T47D (cell line): ENCODE measurements around the gene NAIP.
"Not testable (repeated sequence)": the region's sequence is repeated elsewhere in the genome, so short reads cannot be mapped to it uniquely, and the experiment has no call there.

ENCODE experiments used
- DNase-seq, 2 experiments: peaks; one replicate each; pipeline versions ENCODE4 v3.0.0 to v3.0.0-alpha.2; 2011 to 2012; ENCODE audit warnings: low read depth in 1 of 2, low spot score in 1 of 2
- JUND ChIP-seq: IDR thresholded peaks from 2 replicates; pipeline ENCODE4 v1.6.1; 2012; ENCODE audit warnings: low read depth
- in situ Hi-C: cut with HindIII; loops from 2 replicates; pipeline ENCODE4 v1.10.0; 2016; ENCODE audit warnings: low sequenced_read_pairs, low pct_unique_long_range_greater_than_20kb

The NAIP gene, protein sequence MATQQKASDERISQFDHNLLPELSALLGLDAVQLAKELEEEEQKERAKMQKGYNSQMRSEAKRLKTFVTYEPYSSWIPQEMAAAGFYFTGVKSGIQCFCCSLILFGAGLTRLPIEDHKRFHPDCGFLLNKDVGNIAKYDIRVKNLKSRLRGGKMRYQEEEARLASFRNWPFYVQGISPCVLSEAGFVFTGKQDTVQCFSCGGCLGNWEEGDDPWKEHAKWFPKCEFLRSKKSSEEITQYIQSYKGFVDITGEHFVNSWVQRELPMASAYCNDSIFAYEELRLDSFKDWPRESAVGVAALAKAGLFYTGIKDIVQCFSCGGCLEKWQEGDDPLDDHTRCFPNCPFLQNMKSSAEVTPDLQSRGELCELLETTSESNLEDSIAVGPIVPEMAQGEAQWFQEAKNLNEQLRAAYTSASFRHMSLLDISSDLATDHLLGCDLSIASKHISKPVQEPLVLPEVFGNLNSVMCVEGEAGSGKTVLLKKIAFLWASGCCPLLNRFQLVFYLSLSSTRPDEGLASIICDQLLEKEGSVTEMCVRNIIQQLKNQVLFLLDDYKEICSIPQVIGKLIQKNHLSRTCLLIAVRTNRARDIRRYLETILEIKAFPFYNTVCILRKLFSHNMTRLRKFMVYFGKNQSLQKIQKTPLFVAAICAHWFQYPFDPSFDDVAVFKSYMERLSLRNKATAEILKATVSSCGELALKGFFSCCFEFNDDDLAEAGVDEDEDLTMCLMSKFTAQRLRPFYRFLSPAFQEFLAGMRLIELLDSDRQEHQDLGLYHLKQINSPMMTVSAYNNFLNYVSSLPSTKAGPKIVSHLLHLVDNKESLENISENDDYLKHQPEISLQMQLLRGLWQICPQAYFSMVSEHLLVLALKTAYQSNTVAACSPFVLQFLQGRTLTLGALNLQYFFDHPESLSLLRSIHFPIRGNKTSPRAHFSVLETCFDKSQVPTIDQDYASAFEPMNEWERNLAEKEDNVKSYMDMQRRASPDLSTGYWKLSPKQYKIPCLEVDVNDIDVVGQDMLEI (N-terminal part only)

GRCh38 chr5:71025289-71025953, at the start of gene NAIP:
Gene NAIP, minus strand, starts transcription at chr5:71025339. Its CDS starts 12,424 bp downstream, at chr5:71012915.
- in situ Hi-C loops, DNase-seq: not testable (repeated sequence)

GRCh38 chr5:71067262-71067928, 42.3 kb upstream of the NAIP start, which contains the start of gene GTF2H2:
Gene GTF2H2, minus strand, starts transcription at chr5:71067676. Its CDS starts 4,913 bp downstream, at chr5:71062763.
- DNase-seq, in situ Hi-C loops: not testable (repeated sequence)

GRCh38 chr5:71061322-71061721, 36.2 kb upstream of the NAIP start:
- DNase-seq, in situ Hi-C loops: not testable (repeated sequence)

GRCh38 chr5:71059426-71059825, 34.3 kb upstream of the NAIP start:
- in situ Hi-C loops: not testable (repeated sequence)

DNA sequence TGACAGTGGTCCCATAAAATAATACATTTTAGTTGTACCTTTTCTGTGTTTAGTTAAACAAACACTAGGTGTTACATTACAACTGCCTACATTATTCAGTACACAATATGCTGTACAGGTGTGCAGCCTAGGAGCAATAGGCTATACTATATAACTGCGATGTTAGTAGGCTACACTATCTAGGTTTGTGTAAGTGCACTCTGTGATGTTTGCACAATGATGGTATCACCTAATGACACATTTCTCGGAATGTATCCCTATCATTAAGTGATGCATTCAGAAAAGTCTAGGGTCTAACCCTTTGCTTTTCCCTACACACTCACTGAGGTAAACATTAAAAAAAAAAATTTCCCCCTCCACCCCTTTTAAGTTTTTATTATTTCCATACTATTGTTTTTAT, 19.7 kb upstream of the NAIP start:
- DNase-seq, in situ Hi-C loops: not testable (repeated sequence)

More at GRCh38 chr5:71059426-71059825, 34.3 kb upstream of the NAIP start:
- not testable (repeated sequence) for DNase-seq

- in situ Hi-C loops, DNase-seq: not testable (repeated sequence)
These were observed 19.0 kb upstream of the NAIP start for GRCh38 chr5:71044128-71044527.

DNA sequence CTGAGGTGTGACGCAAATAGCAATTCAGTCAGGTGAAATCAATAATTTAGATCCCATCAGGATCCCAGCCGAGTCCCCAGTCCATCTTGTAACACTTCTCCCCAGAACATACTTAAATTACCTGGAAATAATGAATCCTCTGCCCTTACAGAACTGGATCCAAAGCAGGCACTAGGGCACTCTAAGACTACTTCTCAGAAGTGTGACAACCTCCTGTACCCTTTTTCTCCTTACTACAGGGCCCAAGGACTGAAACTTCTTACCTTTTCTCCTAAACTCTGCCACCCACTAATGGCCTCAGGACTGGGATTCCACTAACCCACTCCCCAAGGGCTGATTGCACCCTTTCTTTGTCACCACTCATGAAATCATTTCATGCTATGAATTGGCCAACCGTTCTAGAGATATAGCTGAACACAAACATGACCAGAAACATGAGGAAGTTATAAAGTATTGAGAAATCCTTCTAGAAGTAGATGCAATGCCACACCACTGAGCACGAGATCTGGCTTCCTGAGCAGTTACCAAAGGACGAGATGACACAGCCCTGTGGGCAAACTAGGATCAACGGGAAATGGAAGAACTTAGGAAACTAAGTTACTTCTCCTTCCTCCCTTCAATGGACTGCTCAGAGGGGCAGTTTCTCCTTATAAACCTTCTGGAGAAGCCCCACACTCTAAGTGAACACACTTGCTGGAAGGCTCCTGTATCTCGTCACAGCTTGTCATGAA, 6.1 kb upstream of the NAIP start:
- DNase-seq, in situ Hi-C loops: not testable (repeated sequence)

- in situ Hi-C loops, DNase-seq: not testable (repeated sequence)
These were observed 4.5 kb downstream of the NAIP start for GRCh38 chr5:71020643-71021042.

DNA sequence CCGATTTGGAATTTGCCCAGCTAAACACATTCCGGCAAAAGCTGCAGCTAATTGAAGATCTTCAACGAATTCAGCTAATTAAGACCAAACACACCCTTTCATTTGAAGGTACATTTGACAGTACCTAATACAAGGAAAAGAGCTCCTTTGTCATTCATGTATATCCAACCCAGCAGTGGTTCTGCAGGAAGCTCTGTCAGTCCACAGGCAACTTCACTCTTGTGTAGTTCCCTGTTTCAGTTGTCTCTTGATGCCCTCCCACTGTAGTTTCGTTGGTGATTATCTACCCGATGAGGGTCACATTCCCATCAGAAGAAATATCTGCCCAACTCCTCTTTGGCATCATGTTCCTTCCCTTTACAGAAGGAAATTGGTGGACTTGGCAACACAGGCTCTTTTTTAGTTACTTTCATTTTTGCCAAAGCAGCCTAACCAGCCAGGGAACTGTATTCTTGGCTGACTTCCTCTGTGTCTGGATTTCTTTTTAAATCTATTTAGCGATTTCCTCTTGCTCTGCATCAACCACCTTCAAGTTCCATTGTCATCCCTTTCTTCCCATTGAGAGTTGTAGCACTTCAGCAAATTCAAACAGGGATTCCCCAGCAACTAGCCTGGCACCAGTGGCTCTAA, 6.6 kb downstream of the NAIP start:
- in situ Hi-C loops, DNase-seq: not testable (repeated sequence)

- in situ Hi-C loops: no loop called here
- no peak for TF ChIP-seq JUND
These were observed 11.0 kb downstream of the NAIP start for GRCh38 chr5:71014176-71014575.

GRCh38 chr5:71013575-71013974, 11.6 kb downstream of the NAIP start:
- DNase-seq: peak in 1 of 2 experiments; percentile 22
- no peak for TF ChIP-seq JUND
- in situ Hi-C loops: no loop called here

More at GRCh38 chr5:71014176-71014575, 11.0 kb downstream of the NAIP start:
- DNase-seq: no peak
